GM19240 (cell line): ENCODE results near the gene UGT3A1.
"Not testable (repeated sequence)": the region's sequence is repeated elsewhere in the genome, so short reads cannot be mapped to it uniquely, and the experiment has no call there.

Experiments
- DNase-seq: peaks from one replicate; pipeline ENCODE4 v3.0.0; 2011; ENCODE audit warnings: low spot score; ENCODE audit not compliant: insufficient read length

Gene UGT3A1, protein sequence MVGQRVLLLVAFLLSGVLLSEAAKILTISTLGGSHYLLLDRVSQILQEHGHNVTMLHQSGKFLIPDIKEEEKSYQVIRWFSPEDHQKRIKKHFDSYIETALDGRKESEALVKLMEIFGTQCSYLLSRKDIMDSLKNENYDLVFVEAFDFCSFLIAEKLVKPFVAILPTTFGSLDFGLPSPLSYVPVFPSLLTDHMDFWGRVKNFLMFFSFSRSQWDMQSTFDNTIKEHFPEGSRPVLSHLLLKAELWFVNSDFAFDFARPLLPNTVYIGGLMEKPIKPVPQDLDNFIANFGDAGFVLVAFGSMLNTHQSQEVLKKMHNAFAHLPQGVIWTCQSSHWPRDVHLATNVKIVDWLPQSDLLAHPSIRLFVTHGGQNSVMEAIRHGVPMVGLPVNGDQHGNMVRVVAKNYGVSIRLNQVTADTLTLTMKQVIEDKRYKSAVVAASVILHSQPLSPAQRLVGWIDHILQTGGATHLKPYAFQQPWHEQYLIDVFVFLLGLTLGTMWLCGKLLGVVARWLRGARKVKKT

DNA sequence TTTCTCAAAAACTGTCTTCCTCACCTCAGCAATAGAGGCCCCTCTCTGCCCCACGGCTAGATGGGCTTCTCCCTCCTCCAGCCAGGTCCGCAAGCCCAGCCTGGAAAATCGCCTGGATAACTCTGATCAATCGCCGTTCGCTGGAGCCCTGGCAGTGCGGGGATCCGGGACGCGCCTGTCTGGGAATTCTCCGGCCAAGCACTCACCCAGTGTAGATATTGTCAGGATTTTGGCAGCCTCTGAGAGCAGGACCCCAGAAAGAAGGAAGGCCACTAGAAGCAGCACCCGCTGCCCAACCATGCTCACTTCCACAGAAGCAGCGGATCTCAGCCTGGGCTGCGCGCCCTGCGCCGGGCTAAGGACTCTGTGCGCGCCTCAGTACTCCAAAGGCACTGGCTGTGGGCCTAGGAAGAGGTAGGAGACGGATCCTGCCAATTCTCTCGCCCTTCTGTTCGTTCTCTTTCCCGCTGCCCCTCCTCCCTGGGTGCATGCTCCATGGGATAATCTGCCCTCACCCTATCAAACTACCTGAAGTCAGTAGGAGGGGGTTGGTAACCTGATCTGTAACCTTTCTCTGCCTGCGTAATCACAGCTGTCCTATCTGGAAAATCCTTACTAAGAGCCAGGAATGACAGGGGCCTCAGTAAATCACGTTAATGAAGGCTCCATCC lies at the start of gene UGT3A1:
UGT3A1 (minus strand) TSS at position 450 of the 671 bp plus-strand sequence; CDS start at position 300, 150 bp downstream.
- DNase-seq: no peak

DNA sequence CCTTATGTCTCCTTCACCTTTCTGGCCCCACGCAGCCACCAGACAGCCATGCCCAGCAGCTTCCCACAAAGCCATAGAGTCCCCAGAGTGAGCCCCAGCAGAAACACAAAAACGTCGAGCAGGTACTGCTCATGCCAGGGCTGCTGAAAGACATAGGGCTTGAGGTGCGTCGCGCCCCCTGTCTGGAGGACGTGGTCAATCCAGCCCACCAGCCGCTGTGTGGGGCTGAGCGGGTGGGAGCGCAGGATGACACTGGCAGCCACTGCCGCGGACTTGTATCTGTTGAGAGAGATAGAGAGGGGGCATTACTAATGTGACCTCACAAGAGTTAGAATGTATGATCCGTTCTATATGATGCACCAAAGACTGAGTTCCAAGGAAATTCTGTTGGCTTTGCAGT lies 44.5 kb upstream of the UGT3A1 start:
- no peak for DNase-seq

DNA sequence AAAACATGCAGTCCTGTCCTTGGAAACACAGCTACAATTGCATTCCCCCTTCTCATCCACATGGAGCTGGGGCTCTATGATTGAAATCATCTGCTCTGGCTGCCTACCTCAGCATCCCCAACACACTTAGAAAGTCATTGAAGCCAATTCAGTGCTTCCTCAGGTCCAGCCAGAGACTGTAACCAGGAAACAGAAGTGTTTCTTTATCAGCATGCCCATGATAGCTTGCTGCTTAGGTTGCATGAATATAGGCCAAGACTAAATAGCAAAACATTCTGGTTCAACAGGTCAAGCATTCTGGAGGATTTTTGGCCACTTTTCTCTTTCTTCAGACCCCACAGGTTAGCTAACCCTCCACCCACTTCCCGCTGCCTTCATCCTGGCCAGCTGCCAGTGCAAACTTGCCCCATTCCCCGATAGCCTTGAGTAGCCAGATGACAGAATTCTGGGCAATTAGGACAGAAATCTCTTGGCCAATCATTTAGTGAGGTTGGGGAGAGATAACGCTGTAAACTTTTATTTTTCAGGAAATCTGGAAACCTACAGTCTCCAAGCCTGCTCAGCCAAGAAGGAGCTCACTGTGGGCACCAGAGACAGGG lies 43.4 kb upstream of the UGT3A1 start:
- DNase-seq: not testable (repeated sequence)

DNA sequence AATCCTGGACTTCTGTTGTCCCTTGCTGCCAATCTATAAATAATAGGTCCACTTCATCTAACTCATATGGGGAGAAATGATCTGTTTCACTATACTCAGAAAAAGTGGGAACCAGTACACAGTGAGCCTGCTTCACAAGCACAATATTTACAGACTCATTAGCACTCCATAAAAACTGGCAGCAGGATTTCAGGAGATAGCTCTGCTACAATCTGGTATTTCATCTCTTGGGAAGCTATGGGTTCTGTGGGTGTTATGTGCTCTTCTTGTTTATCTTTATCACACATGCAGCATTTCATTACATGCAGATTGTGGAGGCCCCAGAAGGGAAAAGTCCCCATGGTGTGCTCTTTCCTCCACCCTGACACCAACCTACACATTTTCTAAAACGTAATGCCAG lies 42.3 kb upstream of the UGT3A1 start:
- no peak for DNase-seq

DNA sequence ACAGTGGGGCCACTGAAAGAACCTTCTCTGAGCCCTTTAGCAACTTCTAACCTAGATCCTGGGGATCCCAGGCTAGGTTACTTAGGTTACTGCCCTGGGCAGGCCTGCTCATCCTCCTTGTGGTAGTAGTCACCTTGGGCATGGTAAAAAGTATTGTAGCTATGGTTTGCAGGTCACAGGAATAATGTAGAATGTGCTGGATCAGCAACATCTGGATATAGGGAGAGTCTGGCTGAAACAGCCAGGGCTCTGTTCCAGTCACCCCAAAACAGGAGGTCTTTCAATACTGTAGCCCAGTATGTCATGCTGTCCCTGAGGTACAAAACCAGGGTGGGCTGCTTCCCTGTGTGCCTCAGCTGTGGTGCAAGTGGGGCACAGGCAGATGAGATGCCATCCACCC lies 41.9 kb upstream of the UGT3A1 start:
- no peak for DNase-seq

DNA sequence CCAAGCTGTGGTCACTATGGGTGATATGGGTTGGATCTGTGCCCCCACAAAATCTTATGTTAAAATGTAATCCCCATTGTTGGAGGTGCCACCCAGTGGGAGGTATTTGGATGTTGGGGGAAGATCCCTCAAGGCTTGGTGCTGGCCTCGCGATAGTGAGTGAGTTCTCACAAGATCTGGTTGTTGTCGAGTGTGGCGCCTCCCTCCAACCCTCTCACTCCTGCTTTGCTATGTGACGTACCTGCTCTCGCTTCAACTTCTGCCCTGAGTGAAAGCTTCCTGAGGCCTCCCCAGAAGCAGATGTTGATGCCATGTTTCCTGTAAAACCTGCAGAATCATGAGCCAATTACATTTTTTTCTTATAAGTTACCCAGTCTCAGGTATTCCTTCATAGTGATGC lies 40.0 kb upstream of the UGT3A1 start:
- DNase-seq: no peak

DNA sequence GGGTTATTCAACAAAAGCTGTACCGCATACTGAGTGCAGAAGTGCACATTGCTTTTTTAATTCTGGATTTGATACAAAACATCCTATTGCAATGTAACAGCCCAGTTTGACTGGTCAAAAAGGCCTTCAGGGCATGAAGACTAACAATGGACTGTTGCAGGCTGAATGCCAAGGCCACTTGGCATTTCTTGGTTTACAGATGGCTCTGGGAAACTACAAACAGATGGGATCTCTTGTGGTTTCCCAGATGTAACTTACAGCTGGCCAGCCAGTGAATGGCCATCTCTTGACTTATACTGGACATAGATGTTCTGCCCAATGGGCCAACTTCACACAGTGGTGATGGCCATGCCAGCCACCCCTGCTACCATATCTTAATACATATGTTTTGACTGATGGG lies 38.7 kb upstream of the UGT3A1 start:
- no peak for DNase-seq

DNA sequence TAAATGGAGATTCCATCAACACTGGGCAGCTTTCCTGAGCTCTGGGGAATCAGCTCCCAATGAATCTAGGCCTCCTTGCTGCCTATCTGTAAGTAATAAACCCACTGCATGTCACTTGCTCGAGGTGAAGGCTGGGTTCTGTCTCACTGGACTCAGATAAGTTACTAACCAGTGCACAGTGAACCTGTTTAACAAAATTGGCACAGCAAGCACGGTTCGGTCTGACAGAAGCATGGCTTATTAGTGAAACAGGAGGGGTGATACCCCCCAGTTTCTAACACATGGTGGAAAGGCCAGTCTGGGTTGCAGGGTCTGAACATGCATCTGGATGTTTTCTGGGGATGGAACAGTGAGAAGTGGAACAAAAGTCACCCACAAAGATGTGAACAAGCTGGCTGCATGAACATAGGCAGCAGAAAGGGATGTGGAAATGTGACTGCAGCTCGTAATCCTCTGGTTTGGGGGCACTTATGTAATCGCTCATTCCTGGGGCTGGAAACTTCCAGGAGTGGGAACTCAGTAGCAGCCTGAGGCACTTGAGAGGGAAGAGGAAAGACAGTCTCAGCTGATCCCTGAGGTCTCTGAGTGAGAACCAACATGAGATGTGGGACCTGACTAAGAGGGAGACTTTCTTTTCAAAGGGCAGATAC lies 37.8 kb upstream of the UGT3A1 start:
- DNase-seq: no peak

DNA sequence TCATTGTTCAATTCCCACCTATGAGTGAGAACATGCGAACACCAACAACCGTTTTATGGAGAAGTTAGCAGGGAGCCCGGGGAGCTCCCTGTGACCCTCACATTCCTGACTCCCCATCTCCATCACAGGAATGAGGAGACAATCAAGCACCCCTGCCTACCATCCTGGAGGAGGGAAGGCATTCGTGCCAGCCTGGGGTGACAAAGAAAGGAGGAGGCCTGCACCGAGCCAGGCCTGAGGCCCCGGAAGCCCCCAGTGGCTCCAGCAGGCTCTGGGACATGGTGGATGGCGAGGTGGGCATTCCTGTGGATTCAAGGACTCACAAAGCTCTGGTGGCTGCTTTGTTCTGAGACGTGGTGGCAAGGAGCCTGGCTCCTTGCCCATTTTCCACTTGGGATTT lies 36.5 kb upstream of the UGT3A1 start:
- no peak for DNase-seq

DNA sequence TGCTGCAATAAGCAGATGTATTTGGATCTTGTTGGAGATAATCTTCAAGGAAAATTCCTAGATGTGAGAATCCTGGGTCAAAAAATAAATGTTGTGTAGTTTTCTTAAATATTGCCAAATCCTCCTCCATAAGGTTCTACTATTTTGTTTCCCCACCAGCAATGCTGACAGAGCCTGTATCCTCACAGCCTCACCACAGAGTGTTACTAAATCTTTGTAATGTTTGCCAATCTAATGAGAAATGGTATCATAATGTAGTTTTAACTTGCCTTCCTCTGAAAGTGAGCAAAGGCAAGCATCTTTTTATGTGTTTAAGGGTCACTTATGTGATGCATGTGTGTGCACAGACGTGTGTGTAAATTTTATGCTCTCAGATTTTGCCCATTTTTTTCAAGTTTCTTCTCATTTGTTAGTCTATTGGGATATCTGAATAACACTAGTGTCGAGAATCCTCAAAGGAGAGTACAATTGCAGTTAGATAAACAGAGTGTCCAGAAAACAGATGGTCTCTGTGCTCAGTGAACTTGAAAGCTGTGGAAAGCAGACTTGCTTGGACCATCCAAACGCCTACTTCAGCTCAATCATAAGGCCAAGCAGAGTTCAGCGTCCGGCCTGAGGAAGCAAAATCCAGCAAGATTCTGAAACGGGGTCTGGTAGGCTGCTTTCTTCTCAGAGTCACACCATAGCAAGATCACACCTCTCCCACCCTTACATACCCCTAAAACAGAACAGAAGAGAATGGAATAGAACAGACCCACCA lies 35.7 kb upstream of the UGT3A1 start:
- no peak for DNase-seq

DNA sequence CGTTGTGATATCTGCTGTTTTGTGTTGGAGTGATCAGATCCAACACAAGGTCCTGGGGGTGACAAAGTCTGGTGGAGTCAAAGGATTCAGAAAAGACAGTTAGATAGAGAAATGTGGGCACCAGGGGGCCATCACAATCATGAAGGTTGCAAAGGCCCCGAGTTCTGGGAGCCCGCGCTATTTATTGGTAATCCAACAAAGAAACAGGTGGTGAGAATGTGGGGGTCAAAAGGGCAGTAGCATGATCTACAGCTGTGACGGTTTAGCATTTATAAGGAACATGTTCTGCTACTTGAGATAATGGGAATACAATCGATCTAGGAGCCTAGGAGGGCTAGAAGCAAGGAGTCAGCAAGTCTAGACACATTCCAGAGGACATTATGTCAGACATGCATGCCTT lies 31.1 kb upstream of the UGT3A1 start:
- DNase-seq: not testable (repeated sequence)

DNA sequence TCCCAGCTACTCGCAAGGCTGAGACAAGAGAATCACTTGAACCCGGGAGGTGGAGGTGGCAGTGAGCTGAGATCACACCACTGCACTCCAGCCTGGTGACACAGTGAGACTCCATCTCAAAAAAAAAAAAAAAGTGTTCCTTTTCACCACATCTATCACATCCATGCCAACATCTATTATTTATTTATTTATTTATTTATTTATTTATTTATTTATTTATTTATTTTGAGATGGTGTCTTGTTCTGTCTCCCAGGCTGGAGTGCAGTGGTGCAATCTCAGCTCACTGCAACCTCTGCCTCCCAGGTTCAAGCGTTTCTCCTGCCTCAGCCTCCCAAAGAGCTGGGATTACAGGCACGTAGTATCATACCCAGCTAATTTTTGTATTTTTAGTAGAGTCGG lies 28.4 kb upstream of the UGT3A1 start:
- DNase-seq: not testable (repeated sequence)

DNA sequence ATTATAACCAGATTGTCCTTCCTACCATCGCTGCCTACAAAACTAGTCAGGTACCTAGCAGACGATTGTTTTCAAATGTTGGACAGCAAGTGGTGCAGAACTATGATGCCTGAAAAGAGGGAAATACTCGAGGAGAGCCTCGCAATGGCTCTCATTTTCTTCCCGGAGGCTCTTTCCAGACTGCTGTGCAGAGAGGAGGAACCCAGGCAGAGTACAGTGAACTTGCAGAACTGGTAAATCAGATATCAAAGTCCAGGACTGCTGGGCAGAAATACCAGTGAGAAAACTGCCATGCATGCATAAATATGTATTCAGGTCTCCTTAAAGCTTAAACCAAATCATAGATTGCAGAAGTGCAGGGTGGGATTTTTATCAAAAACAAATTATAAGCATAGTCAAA lies 26.4 kb upstream of the UGT3A1 start:
- DNase-seq: no peak

DNA sequence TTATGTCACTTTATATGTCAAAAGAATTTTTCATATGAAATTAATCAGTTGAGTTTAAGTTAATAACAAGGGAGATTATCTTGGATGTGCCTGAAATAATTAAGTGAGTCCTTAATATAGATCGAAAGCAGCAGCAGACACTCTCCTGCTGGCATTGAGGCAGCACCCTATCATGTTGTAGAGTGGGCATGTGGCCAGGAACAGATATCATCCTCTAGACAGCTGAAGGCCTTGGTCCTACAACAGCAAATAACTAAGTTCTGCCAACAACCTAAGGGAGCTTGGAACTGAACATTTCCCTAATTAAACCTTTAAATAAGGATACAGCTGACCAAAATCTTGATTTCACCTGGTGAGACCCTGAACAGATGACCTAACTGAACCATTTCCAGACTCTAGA lies 25.8 kb upstream of the UGT3A1 start:
- DNase-seq: no peak

DNA sequence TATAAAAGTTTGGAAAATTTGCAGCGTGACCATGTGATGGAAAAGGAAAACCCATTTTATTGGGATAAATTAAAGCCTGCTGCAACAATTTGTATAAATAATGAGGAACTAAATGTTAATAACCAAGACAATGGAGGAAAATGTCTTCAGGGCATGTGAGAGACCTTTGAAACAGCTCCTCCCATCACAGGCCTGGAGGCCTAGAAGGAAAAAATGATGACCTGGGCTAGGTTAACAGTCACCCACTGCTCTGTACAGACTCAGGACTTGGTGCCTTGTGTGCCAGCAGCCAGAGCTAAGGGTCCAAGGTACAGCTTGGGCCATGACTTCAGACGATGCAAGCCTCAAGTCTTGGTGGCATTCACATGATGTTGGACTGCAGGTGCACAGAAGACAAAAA lies 22.0 kb upstream of the UGT3A1 start:
- no peak for DNase-seq

DNA sequence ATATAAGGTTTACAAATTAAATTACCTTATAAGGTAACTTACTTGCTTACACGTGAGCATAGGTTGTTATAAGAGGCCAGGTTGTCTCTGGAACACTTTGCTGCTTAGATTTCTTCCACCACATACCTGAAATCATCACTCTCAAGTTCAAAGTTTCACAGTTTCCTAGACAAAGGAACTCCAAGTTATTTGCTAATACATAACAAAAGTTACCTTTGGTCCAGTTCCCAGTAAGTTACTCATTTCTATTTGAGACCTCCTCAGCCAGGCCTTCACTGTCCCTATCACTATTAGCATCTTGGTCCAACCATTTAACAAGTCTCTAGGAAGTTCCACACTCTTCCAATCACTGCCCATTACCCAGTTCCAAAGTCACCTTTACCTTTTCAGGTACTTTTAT lies 18.5 kb upstream of the UGT3A1 start:
- no peak for DNase-seq

DNA sequence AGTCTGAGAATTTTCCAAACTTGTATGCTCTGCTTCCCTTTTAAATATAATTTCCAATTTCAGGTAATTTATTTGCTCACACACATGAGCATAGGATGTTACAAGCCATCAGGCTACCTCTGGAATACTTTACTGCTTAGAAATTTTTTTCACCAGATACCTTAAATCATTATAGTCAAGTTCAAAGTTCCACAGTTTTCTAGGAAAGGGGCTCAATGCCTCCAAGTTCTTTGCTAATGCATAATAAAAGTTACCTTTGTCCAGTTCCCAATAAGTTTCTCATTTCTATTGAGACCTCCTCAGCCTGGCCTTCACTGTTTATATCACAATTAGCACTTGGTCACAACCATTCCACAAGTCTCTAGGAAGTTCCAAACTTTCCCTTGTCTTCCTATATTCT lies 16.2 kb upstream of the UGT3A1 start:
- DNase-seq: no peak

DNA sequence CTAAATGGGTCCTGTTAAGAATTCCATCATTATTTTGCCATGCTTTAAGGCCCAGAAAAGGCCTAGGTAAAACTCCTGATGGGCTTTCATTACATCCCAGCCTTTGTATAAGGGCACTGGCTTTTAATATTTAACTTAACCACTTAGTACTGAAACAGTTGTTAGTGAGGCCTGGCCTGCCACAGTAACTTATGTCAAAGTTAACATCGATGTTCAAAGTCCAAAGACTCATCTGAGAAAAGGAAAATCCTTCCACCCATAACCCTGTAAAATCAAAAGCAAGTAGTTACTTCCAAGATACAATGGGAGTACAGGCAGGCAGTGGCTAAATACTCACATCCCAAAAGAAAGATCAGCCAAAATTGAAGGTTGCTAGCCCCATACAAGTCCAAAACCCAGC lies 15.0 kb upstream of the UGT3A1 start:
- no peak for DNase-seq

DNA sequence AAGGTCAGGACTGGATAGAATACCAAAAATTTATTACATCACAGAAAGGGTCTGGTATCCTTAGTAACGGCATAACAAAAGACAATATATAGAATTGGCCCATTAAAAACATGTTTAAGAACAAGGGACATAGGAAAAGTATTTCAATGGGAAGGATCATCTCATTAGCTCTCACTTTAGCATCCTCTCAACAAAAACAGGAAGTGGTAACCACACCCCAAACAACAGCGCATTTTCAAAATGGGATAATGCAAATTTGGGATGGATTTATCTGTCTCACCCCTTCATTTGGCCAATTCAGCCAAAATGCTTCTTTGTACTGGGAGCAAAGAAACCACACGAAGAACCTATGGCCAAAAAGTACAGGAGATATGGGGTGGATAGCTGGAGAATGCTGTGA lies 9.8 kb upstream of the UGT3A1 start:
- DNase-seq: no peak

DNA sequence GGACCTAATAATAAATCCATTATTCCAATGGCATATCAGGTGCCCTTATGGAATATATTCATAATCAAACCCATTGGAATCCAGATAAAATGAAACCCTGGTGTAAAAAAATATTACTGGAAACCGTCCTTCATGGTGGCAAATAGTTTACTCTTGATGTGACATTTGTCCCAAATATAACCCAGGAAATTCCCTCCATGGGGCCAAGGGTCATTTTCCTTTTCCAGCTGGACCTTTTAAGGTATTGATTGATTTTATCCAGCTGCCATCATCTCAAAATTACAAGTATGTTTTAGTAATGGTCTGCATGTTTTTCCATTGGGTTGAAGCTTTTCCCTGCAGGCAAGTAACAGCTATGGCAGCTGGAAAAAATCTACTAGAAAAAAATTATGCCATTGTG lies 8.4 kb upstream of the UGT3A1 start:
- no peak for DNase-seq

DNA sequence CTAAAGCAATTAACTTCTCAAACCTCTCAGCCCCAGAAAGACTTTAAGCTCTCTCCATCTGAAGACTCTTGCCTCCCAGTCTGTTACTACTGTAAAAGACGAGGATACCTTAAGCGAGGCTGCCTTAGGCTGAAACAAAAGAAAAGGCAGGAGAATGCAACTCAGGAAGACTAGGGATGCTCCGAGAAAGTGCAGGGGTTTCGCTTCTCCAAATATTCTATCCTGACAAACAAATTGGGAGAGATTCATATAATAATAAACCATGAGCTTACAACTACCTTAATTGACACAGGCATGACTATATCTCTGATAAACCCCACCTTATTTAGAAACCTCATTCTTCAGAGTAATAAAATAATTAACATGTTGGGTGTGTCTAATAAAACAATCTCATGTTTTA lies 4.9 kb upstream of the UGT3A1 start:
- DNase-seq: no peak
